ENCODE results near the gene SUGCT. TPM values are rescaled to one million over a fixed set of nuclear protein-coding genes. Genes with fewer than 3 reads are reported as not detected.

The SUGCT gene
- total RNA-seq, 2 experiments from 2014 or later, result not detected

- Histone ChIP-seq H3K4me3 (ENCODE audit: low read depth, low read length, poor library complexity, severe bottlenecking) (no peak overlapping the region), H3K36me3 (ENCODE audit: insufficient read depth, low read length) (no peaks in the 10 kb centered on the region), H3K4me1 (ENCODE audit: insufficient read depth, low read length, poor library complexity, severe bottlenecking) (no peaks in the 10 kb centered on the region), H3K79me2 (ENCODE audit: insufficient read depth, low read depth, low read length) (no peaks in the 10 kb centered on the region), H3K9me3 (ENCODE audit: low read length) (no peaks in the 10 kb centered on the region), H3K9me2 (ENCODE audit: insufficient read depth, low read length) (no peaks in the 10 kb centered on the region), H4K20me1 (ENCODE audit: insufficient read depth, low read length) (no peaks in the 10 kb centered on the region), H3K4me2 (ENCODE audit: low read length) (no peak overlapping the region), H2AFZ (ENCODE audit: low read length) (0 out of 2 replicates have a peak overlapping the region, but pooled peaks have one; percentile 13), H3K27ac (ENCODE audit: low read depth, low read length, poor library complexity, severe bottlenecking) (no peak overlapping the region)
- no peak for DNase-seq (ENCODE audit: low spot score)
- POLR2A ChIA-PET, result no interaction called here
- BruUV-seq (replicated peaks), result no TSS peak
- TF ChIP-seq CTCF (conservative IDR thresholded peaks at IDR 0.05; ENCODE audit: low read length), result no peak
- no peak for TF ChIP-seq EZH2phosphoT487 (IDR thresholded peaks at IDR 0.05; ENCODE audit: borderline replicate concordance, low read depth, low read length)
- intact Hi-C loops (cut with micrococcal nuclease; ENCODE audit: unreplicated experiment), result no loop called here
- CTCF ChIA-PET (ENCODE audit: unreplicated experiment), result no interaction called here
Observed at GRCh38 chr7:40888499-40888898, 753.7 kb downstream of the SUGCT start.

DNA sequence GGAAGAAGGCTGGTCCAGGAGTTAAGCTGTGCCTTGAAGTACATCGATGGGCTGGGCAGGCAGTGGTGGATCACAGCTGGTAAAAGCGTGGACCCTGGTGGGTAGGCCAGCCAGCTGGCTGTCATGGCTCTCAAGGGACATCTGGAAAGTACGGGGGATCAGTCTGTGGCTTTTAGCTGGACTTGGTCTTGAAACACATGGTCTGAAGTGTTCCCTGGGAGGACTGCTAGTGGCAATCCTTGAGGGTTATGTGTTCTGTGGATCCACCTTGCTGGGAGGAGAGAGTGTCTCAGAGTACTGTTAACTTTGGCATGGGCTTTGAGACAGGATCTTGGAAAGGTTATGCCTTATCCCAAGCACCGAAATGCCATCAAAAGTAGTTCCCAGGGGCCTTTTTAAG lies 754.3 kb downstream of the SUGCT start:
- 0 out of 2 replicates have a peak overlapping the region, but pooled peaks have one; percentile 13 for H2AFZ ChIP-seq (ENCODE audit: low read length)
- no peaks in the 10 kb centered on the region for H3K9me3 ChIP-seq (ENCODE audit: low read length)
- H3K36me3 ChIP-seq (ENCODE audit: insufficient read depth, low read length), result no peaks in the 10 kb centered on the region
- TF ChIP-seq EZH2phosphoT487 (IDR thresholded peaks at IDR 0.05; ENCODE audit: borderline replicate concordance, low read depth, low read length) (no peak), CTCF (conservative IDR thresholded peaks at IDR 0.05; ENCODE audit: low read length) (no peak)
- no peak for DNase-seq (ENCODE audit: low spot score)
- H3K4me3 ChIP-seq (ENCODE audit: low read depth, low read length, poor library complexity, severe bottlenecking), result no peak overlapping the region
- CTCF ChIA-PET (ENCODE audit: unreplicated experiment), result no interaction called here
- no peak overlapping the region for H3K4me2 ChIP-seq (ENCODE audit: low read length)
- no TSS peak for BruUV-seq (replicated peaks)
- H3K9me2 ChIP-seq (ENCODE audit: insufficient read depth, low read length), result no peaks in the 10 kb centered on the region
- POLR2A ChIA-PET, result no interaction called here
- no peaks in the 10 kb centered on the region for H3K79me2 ChIP-seq (ENCODE audit: insufficient read depth, low read depth, low read length)
- intact Hi-C loops (cut with micrococcal nuclease; ENCODE audit: unreplicated experiment), result no loop called here
- no peaks in the 10 kb centered on the region for H3K4me1 ChIP-seq (ENCODE audit: insufficient read depth, low read length, poor library complexity, severe bottlenecking)
- no peaks in the 10 kb centered on the region for H4K20me1 ChIP-seq (ENCODE audit: insufficient read depth, low read length)
- no peak overlapping the region for H3K27ac ChIP-seq (ENCODE audit: low read depth, low read length, poor library complexity, severe bottlenecking)

GRCh38 chr7:40889539-40889938 lies 754.7 kb downstream of the SUGCT start:
- H3K9me2 ChIP-seq (ENCODE audit: insufficient read depth, low read length), result no peaks in the 10 kb centered on the region
- POLR2A ChIA-PET, result no interaction called here
- CTCF ChIA-PET (ENCODE audit: unreplicated experiment), result no interaction called here
- no peak for DNase-seq (ENCODE audit: low spot score)
- intact Hi-C loops (cut with micrococcal nuclease; ENCODE audit: unreplicated experiment), result no loop called here
- H3K79me2 ChIP-seq (ENCODE audit: insufficient read depth, low read depth, low read length), result no peaks in the 10 kb centered on the region
- no peak overlapping the region for H2AFZ ChIP-seq (ENCODE audit: low read length)
- H4K20me1 ChIP-seq (ENCODE audit: insufficient read depth, low read length), result no peaks in the 10 kb centered on the region
- H3K4me3 ChIP-seq (ENCODE audit: low read depth, low read length, poor library complexity, severe bottlenecking), result no peak overlapping the region
- TF ChIP-seq CTCF (conservative IDR thresholded peaks at IDR 0.05; ENCODE audit: low read length), result no peak
- no peak for TF ChIP-seq EZH2phosphoT487 (IDR thresholded peaks at IDR 0.05; ENCODE audit: borderline replicate concordance, low read depth, low read length)
- BruUV-seq (replicated peaks), result no TSS peak
- H3K4me2 ChIP-seq (ENCODE audit: low read length), result no peak overlapping the region
- no peaks in the 10 kb centered on the region for H3K9me3 ChIP-seq (ENCODE audit: low read length)
- no peaks in the 10 kb centered on the region for H3K4me1 ChIP-seq (ENCODE audit: insufficient read depth, low read length, poor library complexity, severe bottlenecking)
- no peak overlapping the region for H3K27ac ChIP-seq (ENCODE audit: low read depth, low read length, poor library complexity, severe bottlenecking)
- no peaks in the 10 kb centered on the region for H3K36me3 ChIP-seq (ENCODE audit: insufficient read depth, low read length)

All from OCI-LY7 (cell line).